SK-N-SH (cell line): Measurements from ENCODE around the gene SPACA7. TPM values are rescaled to one million over a fixed set of nuclear protein-coding genes. Genes with fewer than 3 reads are reported as not detected.
A peak's percentile ranks its signal among the peaks of the same experiment; 100 is the strongest.

ENCODE experiments used
- CTCF ChIA-PET: fragments of 300-600, 350-600 bp; formaldehyde crosslinking; extraction: SDS; loops from one replicate; lab custom pipeline; 2021; lab: Yijun Ruan, JAX
- POLR2A ChIA-PET: fragments of 350-600 bp; sonication (Branson Sonifier 250); formaldehyde crosslinking; extraction: SDS; loops from one replicate; lab custom pipeline; 2020; ENCODE audit warnings: antibody characterized with exemption, inconsistent platforms; lab: Yijun Ruan, JAX
- DNase-seq: peaks from one replicate; pipeline ENCODE4 v3.0.0; 2012
- H2AFZ ChIP-seq: fragments of 200-600 bp; sonication (generic); 2 replicates; pipeline ENCODE4 v1.8.1; 2016; ENCODE audit warnings: antibody characterized with exemption, mild to moderate bottlenecking, low read depth
- H3F3A ChIP-seq: fragments of 200-600 bp; sonication (generic); replicated peaks from 2 replicates; pipeline ENCODE3; 2016; ENCODE audit warnings: antibody characterized with exemption, mild to moderate bottlenecking; ENCODE audit not compliant: insufficient read depth
- H3K27ac ChIP-seq, 2 experiments: fragments of 200-500 bp in 1 of 2; fragments of 200-600 bp in 1 of 2; sonication (Bioruptor generic) in 1 of 2; sonication (generic), shearing (Covaris generic) in 1 of 2; 2 replicates each; pipeline versions ENCODE4 v1.5.1 to v1.6.1; 2014 to 2016; ENCODE audit warnings: low read depth in 2 of 2, inconsistent platforms in 1 of 2, low read length in 1 of 2, mild to moderate bottlenecking in 1 of 2, mixed read lengths in 1 of 2
- H3K27me3 ChIP-seq: fragments of 200-600 bp; sonication (generic), shearing (Covaris generic); 2 replicates; pipeline ENCODE4 v1.6.1; 2016; ENCODE audit warnings: mixed run types; ENCODE audit not compliant: insufficient read depth
- H3K36me3 ChIP-seq, 2 experiments: fragments of 200-500 bp in 1 of 2; fragments of 200-600 bp in 1 of 2; sonication (Bioruptor generic) in 1 of 2; sonication (generic) in 1 of 2; replicated peaks in 1 of 2; 2 replicates each; pipeline versions ENCODE3 to v1.5.1; 2014 to 2016; ENCODE audit warnings: low read length in 1 of 2, mild to moderate bottlenecking in 1 of 2; ENCODE audit not compliant: insufficient read depth in 2 of 2, control insufficient read depth in 1 of 2
- H3K4me1 ChIP-seq, 2 experiments: fragments of 200-500 bp in 1 of 2; fragments of 200-600 bp in 1 of 2; sonication (Bioruptor generic) in 1 of 2; sonication (generic), shearing (Covaris generic) in 1 of 2; 2 replicates each; pipeline versions ENCODE4 v1.5.1 to v1.6.1; 2014 to 2016; ENCODE audit warnings: low read depth in 1 of 2, low read length in 1 of 2, mixed run types in 1 of 2; ENCODE audit not compliant: insufficient read depth in 2 of 2, control insufficient read depth in 1 of 2
- H3K4me2 ChIP-seq: fragments of 200-600 bp; sonication (generic), shearing (Covaris generic); 2 replicates; pipeline ENCODE4 v1.6.1; 2017; ENCODE audit warnings: mixed run types
- H3K4me3 ChIP-seq, 2 experiments: fragments of 200-500 bp in 1 of 2; fragments of 200-600 bp in 1 of 2; sonication (Bioruptor generic) in 1 of 2; sonication (generic), shearing (Covaris generic) in 1 of 2; 2 replicates each; pipeline versions ENCODE4 v1.5.1 to v1.8.1; 2014 to 2016; ENCODE audit warnings: low read depth in 2 of 2, inconsistent platforms in 1 of 2, low read length in 1 of 2, mild to moderate bottlenecking in 1 of 2, mixed read lengths in 1 of 2, moderate library complexity in 1 of 2
- H3K79me2 ChIP-seq: fragments of 200-600 bp; sonication (generic); 2 replicates; pipeline ENCODE4 v1.8.1; 2017; ENCODE audit warnings: mild to moderate bottlenecking; ENCODE audit not compliant: insufficient read depth
- H3K9ac ChIP-seq: fragments of 200-600 bp; sonication (generic); 2 replicates; pipeline ENCODE4 v1.6.1; 2017; ENCODE audit warnings: mixed run types
- H3K9me2 ChIP-seq: fragments of 200-600 bp; sonication (generic); 2 replicates; pipeline ENCODE4 v1.6.1; 2017; ENCODE audit warnings: mixed run types
- H3K9me3 ChIP-seq: fragments of 200-600 bp; sonication (generic); 2 replicates; pipeline ENCODE4 v1.6.1; 2017; ENCODE audit warnings: mixed run types, mild to moderate bottlenecking, moderate library complexity
- H4K20me1 ChIP-seq: fragments of 200-600 bp; sonication (generic); 2 replicates; pipeline ENCODE4 v1.6.1; 2017; ENCODE audit warnings: mild to moderate bottlenecking, mixed run types; ENCODE audit not compliant: insufficient read depth
- ELF1 ChIP-seq: IDR thresholded peaks from 2 replicates; pipeline ENCODE4 v1.4.0; 2012
- EZH2phosphoT487 ChIP-seq: fragments of 200-600 bp; sonication (generic); IDR thresholded peaks from 2 replicates; pipeline ENCODE4 v1.6.1; 2017; ENCODE audit warnings: low read depth, mixed run types, mild to moderate bottlenecking, antibody characterized with exemption, moderate library complexity, borderline replicate concordance
- FOXM1 ChIP-seq: IDR thresholded peaks from 2 replicates; pipeline ENCODE4 v1.4.0; 2012; ENCODE audit warnings: low read depth, mild to moderate bottlenecking
- GATA2 ChIP-seq: sonication (generic); formaldehyde crosslinking; IDR thresholded peaks from 2 replicates; pipeline ENCODE4 v1.5.0; 2020; ENCODE audit warnings: mild to moderate bottlenecking, missing genetic modification reagents
- NFIC ChIP-seq: IDR thresholded peaks from 2 replicates; pipeline ENCODE4 v1.4.0; 2012; ENCODE audit warnings: borderline replicate concordance
- PBX3 ChIP-seq: IDR thresholded peaks from 2 replicates; pipeline ENCODE4; 2012
- POLR2AphosphoS5 ChIP-seq: IDR thresholded peaks from 2 replicates; pipeline ENCODE4 v1.6.1; 2012; ENCODE audit warnings: low read depth, low read length
- RAD21 ChIP-seq: IDR thresholded peaks from 2 replicates; pipeline ENCODE4 v1.6.1; 2012; ENCODE audit warnings: mild to moderate bottlenecking, low read length
- RCOR1 ChIP-seq: fragments of 150-350 bp; IDR thresholded peaks from 2 replicates; pipeline ENCODE4 v1.6.1; 2017; ENCODE audit warnings: antibody characterized with exemption, low read length
- REST ChIP-seq: IDR thresholded peaks from 2 replicates; pipeline ENCODE4 v1.6.1; 2012; ENCODE audit warnings: mild to moderate bottlenecking, low read depth, low read length, moderate library complexity
- SIN3A ChIP-seq: IDR thresholded peaks from 2 replicates; pipeline ENCODE4 v1.6.1; 2012; ENCODE audit warnings: low read depth, mild to moderate bottlenecking, low read length, moderate library complexity, borderline replicate concordance
- SMC3 ChIP-seq: IDR thresholded peaks from 2 replicates; pipeline ENCODE4 v1.6.1; 2012; ENCODE audit warnings: low read depth, low read length, improper control_type of control experiment
- TCF12 ChIP-seq: IDR thresholded peaks from 2 replicates; pipeline ENCODE4 v1.4.0; 2012
- USF1 ChIP-seq: IDR thresholded peaks from 2 replicates; pipeline ENCODE4 v1.4.0; 2012; ENCODE audit warnings: low read depth, borderline replicate concordance
- YY1 ChIP-seq: IDR thresholded peaks from 2 replicates; pipeline ENCODE4 v1.4.0; 2012; ENCODE audit warnings: low read depth, mild to moderate bottlenecking
- WGBS: methylation state at CpG from one replicate; pipeline ENCODE4 v1.1.6; 2017; ENCODE audit warnings: low lambda C conversion rate; 5-methylcytosine and 5-hydroxymethylcytosine counted together
- polyA plus RNA-seq, 3 experiments: library from polyadenylated mRNA; depleted of rRNA; stranded (reverse); fragments of >200 nt; gene quantifications; 2 replicates each; pipeline ENCODE4 v1.2.3, GENCODE V29; 2012
- TF ChIP-seq, protein P1 (sequence below): fragments of 150-350 bp; IDR thresholded peaks from 2 replicates; pipeline ENCODE4 v1.6.1; 2017; ENCODE audit warnings: antibody characterized with exemption, low read length, low read depth, borderline replicate concordance
- TF ChIP-seq, protein P2 (sequence below): IDR thresholded peaks from 2 replicates; pipeline ENCODE4 v1.4.0; 2012; ENCODE audit warnings: low read depth, borderline replicate concordance

Gene SPACA7
- polyA plus RNA-seq, 1 of the 3 experiments (the other 2 are of a cell fraction), result not detected

- ChIA-PET POLR2A (no interaction called here), CTCF (no interaction called here)
- no peak for TF ChIP-seq FOXM1
- no peak for TF ChIP-seq RAD21
- Histone ChIP-seq H3K79me2 (no peaks in the 10 kb centered on the region), H3F3A (no peaks in the 10 kb centered on the region), H3K27me3 (peaks cover 61% of the 10 kb centered on the region), H4K20me1 (no peaks in the 10 kb centered on the region), H2AFZ (no peak overlapping the region), H3K9ac (no peak overlapping the region), H3K9me2 (no peaks in the 10 kb centered on the region), H3K27ac (no peak overlapping the region), H3K36me3 (no peaks in the 10 kb centered on the region), H3K4me2 (peak overlapping the region; percentile 74), H3K9me3 (no peaks in the 10 kb centered on the region), H3K4me3 (no peak overlapping the region; a peak in 1 of 4 replicates), H3K4me1 (no peaks in the 10 kb centered on the region; a peak in 1 of 4 replicates)
- WGBS, result 76% methylated on average over 9 of the region's 50 CpGs
- no peak for DNase-seq
Observed at GRCh38 chr13:112342841-112343361, 33.3 kb upstream of the SPACA7 start.

GRCh38 chr13:112343591-112343990, 32.6 kb upstream of the SPACA7 start:
- CTCF ChIA-PET, result no interaction called here
- Histone ChIP-seq H3K4me3 (no peak overlapping the region), H3K27ac (no peak overlapping the region), H3F3A (no peaks in the 10 kb centered on the region), H3K9me2 (no peaks in the 10 kb centered on the region), H3K27me3 (peaks cover 61% of the 10 kb centered on the region), H3K9me3 (no peaks in the 10 kb centered on the region), H4K20me1 (no peaks in the 10 kb centered on the region), H3K9ac (no peak overlapping the region), H3K4me1 (no peaks in the 10 kb centered on the region; a peak in 1 of 4 replicates), H3K36me3 (no peaks in the 10 kb centered on the region), H3K4me2 (no peak overlapping the region), H2AFZ (no peak overlapping the region), H3K79me2 (no peaks in the 10 kb centered on the region)
- no peak for DNase-seq
- 30% methylated on average over 14 of the region's 25 CpGs for WGBS
- POLR2A ChIA-PET, result no interaction called here
- TF ChIP-seq RAD21, result no peak
- no peak for TF ChIP-seq ELF1
- TF ChIP-seq, protein P1, sequence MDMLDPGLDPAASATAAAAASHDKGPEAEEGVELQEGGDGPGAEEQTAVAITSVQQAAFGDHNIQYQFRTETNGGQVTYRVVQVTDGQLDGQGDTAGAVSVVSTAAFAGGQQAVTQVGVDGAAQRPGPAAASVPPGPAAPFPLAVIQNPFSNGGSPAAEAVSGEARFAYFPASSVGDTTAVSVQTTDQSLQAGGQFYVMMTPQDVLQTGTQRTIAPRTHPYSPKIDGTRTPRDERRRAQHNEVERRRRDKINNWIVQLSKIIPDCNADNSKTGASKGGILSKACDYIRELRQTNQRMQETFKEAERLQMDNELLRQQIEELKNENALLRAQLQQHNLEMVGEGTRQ, result no peak
- no peak for TF ChIP-seq SIN3A
- TF ChIP-seq PBX3, result no peak
- no peak for TF ChIP-seq USF1
- no peak for TF ChIP-seq NFIC
- no peak for TF ChIP-seq EZH2phosphoT487
- TF ChIP-seq, protein P2, sequence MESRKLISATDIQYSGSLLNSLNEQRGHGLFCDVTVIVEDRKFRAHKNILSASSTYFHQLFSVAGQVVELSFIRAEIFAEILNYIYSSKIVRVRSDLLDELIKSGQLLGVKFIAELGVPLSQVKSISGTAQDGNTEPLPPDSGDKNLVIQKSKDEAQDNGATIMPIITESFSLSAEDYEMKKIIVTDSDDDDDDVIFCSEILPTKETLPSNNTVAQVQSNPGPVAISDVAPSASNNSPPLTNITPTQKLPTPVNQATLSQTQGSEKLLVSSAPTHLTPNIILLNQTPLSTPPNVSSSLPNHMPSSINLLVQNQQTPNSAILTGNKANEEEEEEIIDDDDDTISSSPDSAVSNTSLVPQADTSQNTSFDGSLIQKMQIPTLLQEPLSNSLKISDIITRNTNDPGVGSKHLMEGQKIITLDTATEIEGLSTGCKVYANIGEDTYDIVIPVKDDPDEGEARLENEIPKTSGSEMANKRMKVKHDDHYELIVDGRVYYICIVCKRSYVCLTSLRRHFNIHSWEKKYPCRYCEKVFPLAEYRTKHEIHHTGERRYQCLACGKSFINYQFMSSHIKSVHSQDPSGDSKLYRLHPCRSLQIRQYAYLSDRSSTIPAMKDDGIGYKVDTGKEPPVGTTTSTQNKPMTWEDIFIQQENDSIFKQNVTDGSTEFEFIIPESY, result no peak
- TF ChIP-seq REST, result no peak
- no peak for TF ChIP-seq FOXM1
- no peak for TF ChIP-seq SMC3
- TF ChIP-seq TCF12, result no peak
- TF ChIP-seq RCOR1, result no peak
- no peak for TF ChIP-seq GATA2
- no peak for TF ChIP-seq POLR2AphosphoS5
- TF ChIP-seq YY1, result no peak
- TF ChIP-seq, all 33 proteins: peak for 0
